GM18520 (cell line): ENCODE measurements around the gene NELFE.
A peak's percentile ranks its signal among the peaks of the same experiment; 100 is the strongest.
"Not testable (repeated sequence)": the region's sequence is repeated elsewhere in the genome, so short reads cannot be mapped to it uniquely, and the experiment has no call there.

ENCODE experiments used
- ATAC-seq: cut with Tn5 transposase; IDR thresholded peaks from one replicate; pipeline ENCODE4 v1.9.1; 2021; ENCODE audit not compliant: unreplicated experiment

NELFE gene

GRCh38 chr6:31920811-31921210 is 38.0 kb downstream of the NELFE start:
- ATAC-seq: no peak

GRCh38 chr6:31919624-31920303 is 39.0 kb downstream of the NELFE start:
- no peak for ATAC-seq

GRCh38 chr6:31918069-31918720 is 40.6 kb downstream of the NELFE start:
- ATAC-seq: no peak

GRCh38 chr6:31915756-31916155 is 43.0 kb downstream of the NELFE start:
- ATAC-seq: no peak

- no peak for ATAC-seq
Observed at GRCh38 chr6:31915351-31915750, 43.4 kb downstream of the NELFE start.

GRCh38 chr6:31911826-31912585 is 46.8 kb downstream of the NELFE start:
- ATAC-seq: no peak

GRCh38 chr6:31909298-31909697 is 49.5 kb downstream of the NELFE start:
- ATAC-seq: not testable (repeated sequence)

- peak; percentile 58 for ATAC-seq
Observed at GRCh38 chr6:31908791-31909190, 50.0 kb downstream of the NELFE start.

GRCh38 chr6:31908255-31908654 is 50.5 kb downstream of the NELFE start:
- not testable (repeated sequence) for ATAC-seq

GRCh38 chr6:31907158-31907813 is 51.5 kb downstream of the NELFE start:
- no peak for ATAC-seq

GRCh38 chr6:31906727-31907126 is 52.0 kb downstream of the NELFE start:
- ATAC-seq: not testable (repeated sequence)

- no peak for ATAC-seq
Observed at GRCh38 chr6:31906122-31906521, 52.6 kb downstream of the NELFE start.

- no peak for ATAC-seq
Observed at GRCh38 chr6:31905041-31905440, 53.7 kb downstream of the NELFE start.

- no peak for ATAC-seq
Observed at GRCh38 chr6:31903957-31904356, 54.8 kb downstream of the NELFE start.
